ENCODE results near the gene ASXL3. TPM values are rescaled to one million over a fixed set of nuclear protein-coding genes. Genes with fewer than 3 reads are reported as not detected.

The ASXL3 gene
- polyA plus RNA-seq (ENCODE audit: insufficient read length in 3 of 3): 1 to 10 TPM; 6.6 to 6.9 (median 6.7) TPM
- long read RNA-seq, donor 1: 0 reads
- long read RNA-seq, donor 2: 0 reads
- long read RNA-seq, donor 3: 0 reads
- long read RNA-seq, donor 4: 0 reads
- long read RNA-seq, donor 5: 0 reads
- long read RNA-seq, donor 6: 0 reads
- long read RNA-seq, donor 7: 0 reads
- long read RNA-seq, donor 8: 0 reads
- long read RNA-seq, donor 9: 0 reads
- long read RNA-seq, donor 10: 0 reads
- long read RNA-seq, donor 11: 0 reads
- long read RNA-seq, donor 12: 0 reads
- long read RNA-seq, donor 13: 0 reads
- long read RNA-seq, donor 14: 0 reads
- long read RNA-seq, donor 15: 0 reads
- long read RNA-seq, donor 16, partial matches to known transcripts: 0 of 1 reads
- long read RNA-seq, donor 16, other reads (novel, unspliced or antisense): 0 of 1 reads

DNA sequence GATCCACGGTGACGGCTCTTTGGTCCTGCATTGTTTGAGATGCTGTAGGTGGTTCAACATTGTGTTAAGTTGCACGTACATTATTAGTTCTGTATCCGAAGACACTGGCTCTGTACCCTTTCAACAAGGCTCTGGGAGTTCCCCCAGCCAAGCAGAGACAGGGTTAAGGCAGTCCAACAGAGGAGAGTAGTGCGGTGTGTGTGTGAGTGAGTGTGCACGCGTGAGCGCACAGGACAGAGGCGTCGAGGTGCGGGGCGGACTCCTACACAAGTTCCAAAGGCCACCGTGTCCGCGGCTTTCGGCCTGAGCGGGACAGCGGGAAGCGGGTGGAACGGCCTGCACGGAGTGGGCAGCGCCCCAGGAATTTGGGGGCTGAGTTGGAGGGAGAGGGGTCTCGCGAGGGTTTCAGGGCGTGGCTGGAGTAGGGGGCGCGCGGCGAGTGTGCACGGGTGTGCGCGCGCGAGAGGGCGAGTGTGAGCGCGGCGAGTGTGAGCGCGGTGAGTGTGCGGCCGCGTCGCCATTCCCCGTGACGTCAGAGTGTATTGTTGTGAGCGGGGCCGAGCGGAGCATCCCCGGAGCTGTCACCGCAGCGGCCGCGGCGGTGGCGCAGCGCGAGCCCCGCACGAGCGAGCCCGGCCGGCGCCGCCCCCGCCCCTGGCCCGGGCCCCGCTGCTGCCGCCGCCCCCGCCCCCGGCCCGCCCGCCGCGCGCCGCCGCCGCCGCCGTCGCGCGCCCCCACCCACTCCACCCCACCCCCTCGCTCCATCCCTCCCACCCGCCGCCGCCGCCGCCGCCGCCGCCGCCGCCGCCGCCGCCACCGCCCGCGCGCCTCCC, at the start of gene ASXL3:
TSS of gene ASXL3 (plus strand) at position 535 of the 833 bp plus-strand sequence. CDS start 413 bp downstream, outside the sequence.
- peak in 7 of 11 donors; percentile 49 to 68 (median 57) for DNase-seq (ENCODE audit: extremely low read depth in 1 of 11, low read depth in 9 of 11, low spot score in 4 of 11)

DNA sequence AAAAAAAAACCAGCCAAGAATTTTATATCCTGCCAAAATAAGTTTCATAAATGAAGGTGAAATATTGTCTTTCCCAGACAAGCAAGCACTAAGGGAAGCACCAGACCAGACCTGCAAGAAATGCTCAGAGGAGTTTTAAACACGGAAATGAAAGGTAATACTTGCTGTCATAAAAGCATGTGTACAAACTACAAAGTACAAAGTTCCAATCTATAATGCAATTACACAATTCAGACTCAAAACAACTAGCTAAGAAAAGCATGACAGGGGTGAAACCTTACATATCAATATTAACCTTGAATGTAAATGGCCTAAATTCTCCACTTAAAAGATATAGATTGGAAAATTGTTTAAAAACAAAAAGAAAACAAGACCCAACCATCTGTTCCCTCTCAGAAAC, 45.0 kb upstream of the ASXL3 start:
- no peak for DNase-seq (ENCODE audit: extremely low read depth in 1 of 11, low read depth in 9 of 11, low spot score in 4 of 11)

GRCh38 chr18:33536904-33537303, 41.1 kb upstream of the ASXL3 start:
- no peak for DNase-seq (ENCODE audit: extremely low read depth in 1 of 11, low read depth in 9 of 11, low spot score in 4 of 11)

- no peak for DNase-seq (ENCODE audit: extremely low read depth in 1 of 11, low read depth in 9 of 11, low spot score in 4 of 11)
These were observed 39.5 kb upstream of the ASXL3 start for GRCh38 chr18:33538418-33539042.

- no peak for DNase-seq (ENCODE audit: extremely low read depth in 1 of 11, low read depth in 9 of 11, low spot score in 4 of 11)
These were observed 37.6 kb upstream of the ASXL3 start for GRCh38 chr18:33540392-33540791.

- DNase-seq (ENCODE audit: extremely low read depth in 1 of 11, low read depth in 9 of 11, low spot score in 4 of 11): no peak
These were observed 36.7 kb upstream of the ASXL3 start for GRCh38 chr18:33541316-33541715.

- DNase-seq (ENCODE audit: extremely low read depth in 1 of 11, low read depth in 9 of 11, low spot score in 4 of 11): no peak
These were observed 21.2 kb upstream of the ASXL3 start for GRCh38 chr18:33556846-33557245.

DNA sequence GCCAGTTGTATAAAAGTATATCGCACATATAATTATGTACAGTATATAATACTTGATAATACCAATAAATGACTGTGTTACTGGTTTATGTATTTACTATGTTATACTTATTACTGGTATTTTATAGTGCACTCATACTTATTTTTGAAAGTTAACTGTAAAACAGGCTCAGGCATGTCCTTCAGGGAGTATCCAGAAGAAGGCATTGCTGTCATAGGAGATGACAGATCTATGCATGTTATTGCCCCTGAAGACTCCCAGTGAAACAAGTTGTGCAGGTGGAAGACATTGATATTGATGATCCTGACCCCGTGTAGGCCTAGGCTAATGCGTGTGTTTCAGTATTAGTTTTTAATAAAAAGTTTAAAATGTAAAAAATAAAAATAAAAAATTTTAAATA, 20.3 kb upstream of the ASXL3 start:
- no peak for DNase-seq (ENCODE audit: extremely low read depth in 1 of 11, low read depth in 9 of 11, low spot score in 4 of 11)

DNA sequence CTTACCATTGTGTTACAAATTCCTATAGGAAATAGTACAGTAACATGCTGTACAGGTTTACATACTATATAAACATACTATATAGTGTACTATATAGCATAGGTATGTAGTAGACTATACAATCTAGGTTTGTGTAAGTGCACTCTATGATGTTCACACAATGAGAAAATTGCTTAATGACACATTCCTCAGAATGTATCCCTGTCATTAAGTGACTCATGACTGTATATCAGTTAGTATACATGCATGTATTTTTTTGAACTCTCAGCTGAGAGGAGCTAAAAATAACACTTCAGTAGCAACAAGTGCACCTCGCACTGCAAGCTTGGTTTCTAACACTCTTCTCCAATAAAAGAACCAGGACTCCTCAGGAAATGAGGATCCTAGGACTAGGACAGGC, 19.5 kb upstream of the ASXL3 start:
- no peak for DNase-seq (ENCODE audit: extremely low read depth in 1 of 11, low read depth in 9 of 11, low spot score in 4 of 11)

DNA sequence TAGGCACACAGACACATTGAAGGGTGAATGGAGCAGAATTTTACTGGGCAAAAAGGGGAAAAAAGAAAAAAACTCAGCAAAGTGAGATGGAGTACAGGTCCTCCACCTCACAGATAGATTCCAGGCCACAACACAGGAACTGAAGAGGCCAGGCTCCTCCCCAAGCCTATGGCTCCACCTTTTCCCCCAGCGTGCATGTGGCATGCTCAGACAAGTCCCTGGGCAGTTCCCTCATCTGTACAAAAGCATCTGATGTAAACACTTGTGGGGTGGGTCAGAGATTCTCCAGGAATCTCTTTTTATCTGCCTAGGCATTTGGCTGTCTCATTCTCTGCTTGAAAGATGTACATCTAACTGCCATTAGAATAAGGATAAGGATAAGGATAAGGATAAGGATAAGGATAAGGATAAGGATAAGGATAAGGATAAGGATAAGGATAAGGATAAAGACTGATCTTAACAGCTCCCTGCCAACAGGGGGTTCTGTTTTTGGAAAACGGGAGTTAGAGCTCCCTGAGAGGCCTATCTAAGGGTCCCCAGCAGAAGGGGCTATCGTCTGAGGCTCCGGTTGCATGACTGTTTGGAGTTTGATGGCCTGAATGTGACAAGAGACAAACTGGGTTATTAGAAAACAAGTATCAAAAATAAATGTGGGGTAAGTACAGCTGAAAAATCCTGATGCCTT, 17.2 kb upstream of the ASXL3 start:
- DNase-seq (ENCODE audit: extremely low read depth in 1 of 11, low read depth in 9 of 11, low spot score in 4 of 11): no peak

DNA sequence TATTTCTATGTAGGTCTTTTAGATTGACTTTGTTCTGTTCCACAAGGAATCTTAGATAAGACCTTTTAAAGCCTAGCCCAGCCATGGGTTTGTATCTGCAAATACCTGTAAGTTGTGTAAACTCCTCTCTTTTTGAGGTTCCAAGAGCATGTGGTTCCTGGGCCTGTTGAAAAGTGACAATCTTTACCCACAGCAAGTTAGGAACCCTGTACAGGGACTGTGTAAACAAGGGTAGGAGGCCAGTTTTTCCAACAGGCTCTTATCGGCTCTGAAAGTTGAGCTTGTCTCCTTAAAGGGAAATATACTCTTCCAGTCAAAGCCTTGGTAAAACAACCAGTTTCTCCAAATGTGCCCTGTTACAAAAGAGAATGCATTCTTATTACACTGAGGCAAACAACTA, 15.3 kb upstream of the ASXL3 start:
- DNase-seq (ENCODE audit: extremely low read depth in 1 of 11, low read depth in 9 of 11, low spot score in 4 of 11): no peak

GRCh38 chr18:33567705-33568104, 10.3 kb upstream of the ASXL3 start:
- DNase-seq (ENCODE audit: extremely low read depth in 1 of 11, low read depth in 9 of 11, low spot score in 4 of 11): no peak

- no peak for DNase-seq (ENCODE audit: extremely low read depth in 1 of 11, low read depth in 9 of 11, low spot score in 4 of 11)
These were observed 5.8 kb upstream of the ASXL3 start for GRCh38 chr18:33571998-33572787.

- no peak for DNase-seq (ENCODE audit: extremely low read depth in 1 of 11, low read depth in 9 of 11, low spot score in 4 of 11)
These were observed 4.8 kb upstream of the ASXL3 start for GRCh38 chr18:33573193-33573592.

DNA sequence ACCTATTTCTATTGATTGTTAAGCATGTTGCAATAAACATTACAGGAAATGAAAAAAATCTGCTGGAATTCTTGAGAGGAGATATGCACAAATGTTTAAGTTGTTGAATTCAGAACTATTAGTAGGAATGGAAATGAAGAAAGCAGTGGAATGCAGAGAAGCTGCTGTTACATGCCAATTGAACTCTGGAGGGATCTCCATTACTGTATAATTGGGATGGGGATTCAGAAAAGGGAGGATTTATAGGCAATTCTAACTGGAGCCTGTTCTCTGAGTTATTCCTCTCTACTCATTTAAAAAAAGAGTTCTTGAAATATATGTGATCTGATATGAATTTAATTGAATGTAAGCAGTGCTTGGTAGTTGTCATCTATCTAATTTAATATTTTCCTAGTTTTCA, 2.6 kb upstream of the ASXL3 start:
- no peak for DNase-seq (ENCODE audit: extremely low read depth in 1 of 11, low read depth in 9 of 11, low spot score in 4 of 11)

DNA sequence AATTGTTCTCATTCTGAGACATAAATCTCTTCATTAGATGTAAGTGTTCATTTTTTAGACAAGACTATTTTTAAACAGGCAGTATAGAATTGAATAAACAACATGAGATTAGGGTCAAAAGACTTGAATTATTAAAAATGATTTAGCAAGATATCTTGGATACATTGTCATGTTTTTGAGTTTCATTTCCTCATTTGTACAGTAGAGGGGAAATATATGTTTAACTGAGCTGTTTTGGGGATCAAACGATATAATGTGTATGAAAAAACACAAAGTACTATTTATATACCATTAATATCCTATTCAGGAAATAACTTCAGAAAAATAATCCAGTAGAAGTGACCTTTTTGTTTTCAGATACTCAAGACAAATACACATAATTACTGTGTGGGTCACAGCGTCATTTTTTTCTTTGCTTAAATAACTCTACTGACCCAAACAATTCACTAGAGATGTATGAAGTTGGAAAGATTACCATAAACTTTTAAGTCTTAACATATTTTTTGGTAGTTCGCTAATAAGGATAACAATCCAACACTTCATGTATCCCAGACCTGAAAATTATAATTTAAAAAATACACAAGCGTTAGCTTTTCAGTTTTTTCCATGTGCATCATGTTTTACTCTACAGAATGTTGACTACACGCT, 896 bp upstream of the ASXL3 start:
- no peak for DNase-seq (ENCODE audit: extremely low read depth in 1 of 11, low read depth in 9 of 11, low spot score in 4 of 11)

GRCh38 chr18:33578518-33579348, 714 bp downstream of the ASXL3 start:
- peak in 6 of 11 donors; percentile 30 to 49 (median 42) for DNase-seq (ENCODE audit: extremely low read depth in 1 of 11, low read depth in 9 of 11, low spot score in 4 of 11)
